ENCODE data around the gene CLEC14A.

- TF ChIP-seq CTCF (conservative IDR thresholded peaks at IDR 0.05) (no peak), EZH2 (IDR thresholded peaks at IDR 0.05; ENCODE audit: low read depth) (no peak)
Observed at GRCh38 chr14:38262844-38263243, 7.0 kb upstream of the CLEC14A start.

Data from PC-9 (cell line).